Measurements from ENCODE around the gene ZNF652. TPM values are rescaled to one million over a fixed set of nuclear protein-coding genes. Genes with fewer than 3 reads are reported as not detected.
"Not testable (repeated sequence)": the region's sequence is repeated elsewhere in the genome, so short reads cannot be mapped to it uniquely, and the experiment has no call there.

ZNF652 gene
- total and polyA plus RNA-seq, 2 donors: 17.8 to 32.0 TPM

- H3K9me3 ChIP-seq (ENCODE audit: control insufficient read depth in 2 of 2, insufficient read depth in 1 of 2, low read length in 1 of 2): no peaks in the 10 kb centered on the region
- no peak for DNase-seq (ENCODE audit: low read depth in 6 of 9, low spot score in 9 of 9)
- peaks cover 22 to 34% of the 10 kb centered on the region in 2 donors for H3K36me3 ChIP-seq (ENCODE audit: control insufficient read depth in 2 of 2, insufficient read depth in 2 of 2, low read length in 1 of 2)
- no peak overlapping the region for H3K4me3 ChIP-seq (ENCODE audit: low read length in 2 of 2)
- no peaks in the 10 kb centered on the region for H3K27me3 ChIP-seq (ENCODE audit: control insufficient read depth in 2 of 2, insufficient read depth in 1 of 2, low read length in 1 of 2)
- WGBS: 84% methylated on average over 6 of the region's 6 CpGs
- H3K4me1 ChIP-seq (ENCODE audit: control insufficient read depth in 2 of 2, insufficient read depth in 2 of 2, low read length in 2 of 2): peaks cover 29 to 39% of the 10 kb centered on the region in 2 donors
- peak overlapping the region in 1 of 2 donors; percentile 58 for H3K27ac ChIP-seq (ENCODE audit: low read depth in 1 of 2, low read length in 1 of 2)
Observed at GRCh38 chr17:49402706-49403105, 40.7 kb upstream of the ZNF652 start.

GRCh38 chr17:49401971-49402611 lies 40.0 kb upstream of the ZNF652 start:
- Histone ChIP-seq H3K4me1 (ENCODE audit: control insufficient read depth in 2 of 2, insufficient read depth in 2 of 2, low read length in 2 of 2) (peaks cover 29 to 45% of the 10 kb centered on the region in 2 donors), H3K27me3 (ENCODE audit: control insufficient read depth in 2 of 2, insufficient read depth in 1 of 2, low read length in 1 of 2) (no peaks in the 10 kb centered on the region), H3K9me3 (ENCODE audit: control insufficient read depth in 2 of 2, insufficient read depth in 1 of 2, low read length in 1 of 2) (no peaks in the 10 kb centered on the region), H3K4me3 (ENCODE audit: low read length in 2 of 2) (no peak overlapping the region), H3K36me3 (ENCODE audit: control insufficient read depth in 2 of 2, insufficient read depth in 2 of 2, low read length in 1 of 2) (peaks cover 22 to 29% of the 10 kb centered on the region in 2 donors), H3K27ac (ENCODE audit: low read depth in 1 of 2, low read length in 1 of 2) (peak overlapping the region in 1 of 2 donors; percentile 7)
- DNase-seq (ENCODE audit: low read depth in 6 of 9, low spot score in 9 of 9): peak in 1 of 9 donors; percentile 41
- WGBS: 74% methylated on average over 6 of the region's 6 CpGs

- Histone ChIP-seq H3K4me3 (ENCODE audit: low read length in 2 of 2) (no peak overlapping the region), H3K4me1 (ENCODE audit: control insufficient read depth in 2 of 2, insufficient read depth in 2 of 2, low read length in 2 of 2) (peaks cover 26 to 43% of the 10 kb centered on the region in 2 donors), H3K9me3 (ENCODE audit: control insufficient read depth in 2 of 2, insufficient read depth in 1 of 2, low read length in 1 of 2) (peaks cover 0 to 4% of the 10 kb centered on the region in 2 donors), H3K36me3 (ENCODE audit: control insufficient read depth in 2 of 2, insufficient read depth in 2 of 2, low read length in 1 of 2) (peaks cover 8 to 9% of the 10 kb centered on the region in 2 donors), H3K27ac (ENCODE audit: low read depth in 1 of 2, low read length in 1 of 2) (no peak overlapping the region), H3K27me3 (ENCODE audit: control insufficient read depth in 2 of 2, insufficient read depth in 1 of 2, low read length in 1 of 2) (no peaks in the 10 kb centered on the region)
- 97% methylated on average over 3 of the region's 3 CpGs for WGBS
- DNase-seq (ENCODE audit: low read depth in 6 of 9, low spot score in 9 of 9): no peak
Observed at GRCh38 chr17:49399995-49400394, 37.9 kb upstream of the ZNF652 start.

GRCh38 chr17:49397586-49397985 lies 35.5 kb upstream of the ZNF652 start:
- H3K4me1 ChIP-seq (ENCODE audit: control insufficient read depth in 2 of 2, insufficient read depth in 2 of 2, low read length in 2 of 2): peaks cover 6 to 29% of the 10 kb centered on the region in 2 donors
- no peak overlapping the region for H3K27ac ChIP-seq (ENCODE audit: low read depth in 1 of 2, low read length in 1 of 2)
- H3K9me3 ChIP-seq (ENCODE audit: control insufficient read depth in 2 of 2, insufficient read depth in 1 of 2, low read length in 1 of 2): peaks cover 0 to 4% of the 10 kb centered on the region in 2 donors
- H3K36me3 ChIP-seq (ENCODE audit: control insufficient read depth in 2 of 2, insufficient read depth in 2 of 2, low read length in 1 of 2): no peaks in the 10 kb centered on the region
- no peaks in the 10 kb centered on the region for H3K27me3 ChIP-seq (ENCODE audit: control insufficient read depth in 2 of 2, insufficient read depth in 1 of 2, low read length in 1 of 2)
- H3K4me3 ChIP-seq (ENCODE audit: low read length in 2 of 2): no peak overlapping the region
- DNase-seq (ENCODE audit: low read depth in 6 of 9, low spot score in 9 of 9): no peak
- WGBS: 77% methylated on average over 4 of the region's 4 CpGs

DNA sequence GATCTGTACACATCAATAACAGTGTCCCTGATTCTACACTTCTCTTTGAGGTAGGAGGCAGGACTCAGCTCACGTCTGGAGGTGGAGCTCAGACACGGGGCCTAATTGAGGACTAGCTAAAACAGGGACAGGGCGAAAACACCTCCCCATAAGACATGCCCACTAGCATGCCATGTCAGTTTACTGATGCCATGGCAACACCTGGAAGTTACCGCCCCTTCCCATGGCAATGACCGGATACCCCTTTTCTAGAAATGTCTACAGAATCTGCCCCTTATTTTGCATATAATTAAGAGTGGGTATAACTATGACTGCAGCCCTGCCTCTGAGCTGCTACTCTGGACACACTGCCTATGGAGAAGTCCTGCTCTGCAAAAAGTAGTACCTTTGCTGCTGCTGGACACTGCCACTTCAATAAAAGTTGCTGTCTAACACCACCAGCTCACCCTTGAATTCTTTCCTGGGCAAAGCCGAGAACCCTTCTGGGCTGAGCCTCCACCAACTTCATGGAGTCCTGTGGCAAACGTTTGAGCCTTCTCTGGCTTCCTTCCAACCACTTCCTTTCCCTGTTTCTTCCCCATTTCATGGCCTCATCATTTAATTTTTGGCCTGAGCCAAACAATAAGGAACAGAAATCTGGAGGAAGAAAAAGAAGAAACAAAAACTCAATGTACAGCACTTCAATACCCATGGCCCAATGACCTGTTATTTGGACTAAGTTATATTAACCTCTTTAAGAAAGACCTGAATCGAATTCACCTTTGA lies 31.6 kb upstream of the ZNF652 start:
- WGBS: 76% methylated on average over 8 of the region's 8 CpGs
- no peak for DNase-seq (ENCODE audit: low read depth in 6 of 9, low spot score in 9 of 9)
- H3K9me3 ChIP-seq (ENCODE audit: control insufficient read depth in 2 of 2, insufficient read depth in 1 of 2, low read length in 1 of 2): peaks cover 0 to 4% of the 10 kb centered on the region in 2 donors
- H3K27me3 ChIP-seq (ENCODE audit: control insufficient read depth in 2 of 2, insufficient read depth in 1 of 2, low read length in 1 of 2): no peaks in the 10 kb centered on the region
- peaks cover 8 to 39% of the 10 kb centered on the region in 2 donors for H3K4me1 ChIP-seq (ENCODE audit: control insufficient read depth in 2 of 2, insufficient read depth in 2 of 2, low read length in 2 of 2)
- no peak overlapping the region for H3K27ac ChIP-seq (ENCODE audit: low read depth in 1 of 2, low read length in 1 of 2)
- H3K4me3 ChIP-seq (ENCODE audit: low read length in 2 of 2): no peak overlapping the region
- H3K36me3 ChIP-seq (ENCODE audit: control insufficient read depth in 2 of 2, insufficient read depth in 2 of 2, low read length in 1 of 2): no peaks in the 10 kb centered on the region

- peak in 1 of 9 donors; percentile 38 for DNase-seq (ENCODE audit: low read depth in 6 of 9, low spot score in 9 of 9)
- Histone ChIP-seq H3K27me3 (ENCODE audit: control insufficient read depth in 2 of 2, insufficient read depth in 1 of 2, low read length in 1 of 2) (no peaks in the 10 kb centered on the region), H3K27ac (ENCODE audit: low read depth in 1 of 2, low read length in 1 of 2) (peak overlapping the region; percentile 38 to 56), H3K4me1 (ENCODE audit: control insufficient read depth in 2 of 2, insufficient read depth in 2 of 2, low read length in 2 of 2) (peaks cover 16 to 49% of the 10 kb centered on the region in 2 donors), H3K9me3 (ENCODE audit: control insufficient read depth in 2 of 2, insufficient read depth in 1 of 2, low read length in 1 of 2) (no peaks in the 10 kb centered on the region), H3K4me3 (ENCODE audit: low read length in 2 of 2) (no peak overlapping the region), H3K36me3 (ENCODE audit: control insufficient read depth in 2 of 2, insufficient read depth in 2 of 2, low read length in 1 of 2) (no peaks in the 10 kb centered on the region)
- 77% methylated on average over 9 of the region's 9 CpGs for WGBS
Observed at GRCh38 chr17:49390548-49391324, 28.7 kb upstream of the ZNF652 start.

GRCh38 chr17:49389514-49390347 lies 27.7 kb upstream of the ZNF652 start:
- Histone ChIP-seq H3K4me1 (ENCODE audit: control insufficient read depth in 2 of 2, insufficient read depth in 2 of 2, low read length in 2 of 2) (peaks cover 16 to 46% of the 10 kb centered on the region in 2 donors), H3K27ac (ENCODE audit: low read depth in 1 of 2, low read length in 1 of 2) (peak overlapping the region in 1 of 2 donors; percentile 47)
- not testable (repeated sequence) for H3K4me3 ChIP-seq (ENCODE audit: low read length in 2 of 2); DNase-seq (ENCODE audit: low read depth in 6 of 9, low spot score in 9 of 9); H3K36me3 ChIP-seq (ENCODE audit: control insufficient read depth in 2 of 2, insufficient read depth in 2 of 2, low read length in 1 of 2); H3K27me3 ChIP-seq (ENCODE audit: control insufficient read depth in 2 of 2, insufficient read depth in 1 of 2, low read length in 1 of 2); H3K9me3 ChIP-seq (ENCODE audit: control insufficient read depth in 2 of 2, insufficient read depth in 1 of 2, low read length in 1 of 2)
- 96% methylated on average over 12 of the region's 12 CpGs for WGBS

- peaks cover 16 to 45% of the 10 kb centered on the region in 2 donors for H3K4me1 ChIP-seq (ENCODE audit: control insufficient read depth in 2 of 2, insufficient read depth in 2 of 2, low read length in 2 of 2)
- no peak overlapping the region for H3K4me3 ChIP-seq (ENCODE audit: low read length in 2 of 2)
- H3K36me3 ChIP-seq (ENCODE audit: control insufficient read depth in 2 of 2, insufficient read depth in 2 of 2, low read length in 1 of 2): no peaks in the 10 kb centered on the region
- H3K9me3 ChIP-seq (ENCODE audit: control insufficient read depth in 2 of 2, insufficient read depth in 1 of 2, low read length in 1 of 2): no peaks in the 10 kb centered on the region
- no peaks in the 10 kb centered on the region for H3K27me3 ChIP-seq (ENCODE audit: control insufficient read depth in 2 of 2, insufficient read depth in 1 of 2, low read length in 1 of 2)
- WGBS: 70% methylated on average over 8 of the region's 8 CpGs
- DNase-seq (ENCODE audit: low read depth in 6 of 9, low spot score in 9 of 9): no peak
- peak overlapping the region; percentile 55 to 58 for H3K27ac ChIP-seq (ENCODE audit: low read depth in 1 of 2, low read length in 1 of 2)
Observed at GRCh38 chr17:49388692-49389513, 26.9 kb upstream of the ZNF652 start.

Data from thymus (tissue), 11 donors.